ENCODE results near the gene PPOX. TPM values are rescaled to one million over a fixed set of nuclear protein-coding genes. Genes with fewer than 3 reads are reported as not detected.
A peak's percentile ranks its signal among the peaks of the same experiment; 100 is the strongest.

The PPOX gene
- total RNA-seq, 1 donor from 2014 or later, result 40.7 TPM

GRCh38 chr1:161191971-161192370 is 25.7 kb downstream of the PPOX start:
- no peak for TF ChIP-seq CTCF (IDR thresholded peaks at IDR 0.05)
- no peaks in the 10 kb centered on the region for H3K27me3 Mint-ChIP-seq
- intact Hi-C loops (cut with micrococcal nuclease), result loop anchor here (1.0 to 5.0 kb wide), 8 partner anchors 10 to 190 kb away; partner anchors contain the start of genes B4GALT3 and USP21
- H3K36me3 Mint-ChIP-seq (ENCODE audit: low read depth), result no peaks in the 10 kb centered on the region
- ChIA-PET CTCF (interaction anchor here (0.9 to 5.0 kb wide), 12 partner anchors 10 to 197 kb away, joined by 3 to 40 read pairs (median 6); partner anchors contain the start of genes B4GALT3, CFAP126, FCER1G and NDUFS2), POLR2A (interaction anchor here (1.1 to 3.3 kb wide), 4 partner anchors 10 to 33 kb away, joined by 4 to 23 read pairs (median 7); partner anchors contain the start of genes B4GALT3, NDUFS2 and TOMM40L)
- H3K4me3 Mint-ChIP-seq, result no peak overlapping the region
- no peaks in the 10 kb centered on the region for H3K9me3 Mint-ChIP-seq
- no peak for DNase-seq
- H3K4me1 Mint-ChIP-seq, result peaks cover 60% of the 10 kb centered on the region
- no peak overlapping the region for H3K27ac Mint-ChIP-seq
- ATAC-seq (ENCODE audit: low read depth), result no peak

GRCh38 chr1:161192476-161193465 is 26.5 kb downstream of the PPOX start:
- H3K9me3 Mint-ChIP-seq, result no peaks in the 10 kb centered on the region
- ChIA-PET CTCF (interaction anchor here (0.6 to 5.0 kb wide), 11 partner anchors 9 to 196 kb away, joined by 3 to 40 read pairs (median 7); partner anchors contain the start of genes B4GALT3, NDUFS2, PPOX and TOMM40L), POLR2A (interaction anchor here (1.8 to 3.3 kb wide), 3 partner anchors 9 to 33 kb away, joined by 4 to 23 read pairs (median 8); partner anchors contain the start of genes NDUFS2 and TOMM40L)
- DNase-seq (no peak), ATAC-seq (ENCODE audit: low read depth) (peak; percentile 93)
- H3K27me3 Mint-ChIP-seq, result no peaks in the 10 kb centered on the region
- H3K36me3 Mint-ChIP-seq (ENCODE audit: low read depth), result no peaks in the 10 kb centered on the region
- peaks cover 52% of the 10 kb centered on the region for H3K4me1 Mint-ChIP-seq
- H3K4me3 Mint-ChIP-seq, result no peak overlapping the region
- peak; percentile 56 for TF ChIP-seq CTCF (IDR thresholded peaks at IDR 0.05)
- intact Hi-C loops (cut with micrococcal nuclease), result loop anchor here (1.0 to 5.0 kb wide), 8 partner anchors 10 to 190 kb away; partner anchors contain the start of genes B4GALT3 and USP21
- H3K27ac Mint-ChIP-seq, result peak overlapping the region; percentile 68

DNA sequence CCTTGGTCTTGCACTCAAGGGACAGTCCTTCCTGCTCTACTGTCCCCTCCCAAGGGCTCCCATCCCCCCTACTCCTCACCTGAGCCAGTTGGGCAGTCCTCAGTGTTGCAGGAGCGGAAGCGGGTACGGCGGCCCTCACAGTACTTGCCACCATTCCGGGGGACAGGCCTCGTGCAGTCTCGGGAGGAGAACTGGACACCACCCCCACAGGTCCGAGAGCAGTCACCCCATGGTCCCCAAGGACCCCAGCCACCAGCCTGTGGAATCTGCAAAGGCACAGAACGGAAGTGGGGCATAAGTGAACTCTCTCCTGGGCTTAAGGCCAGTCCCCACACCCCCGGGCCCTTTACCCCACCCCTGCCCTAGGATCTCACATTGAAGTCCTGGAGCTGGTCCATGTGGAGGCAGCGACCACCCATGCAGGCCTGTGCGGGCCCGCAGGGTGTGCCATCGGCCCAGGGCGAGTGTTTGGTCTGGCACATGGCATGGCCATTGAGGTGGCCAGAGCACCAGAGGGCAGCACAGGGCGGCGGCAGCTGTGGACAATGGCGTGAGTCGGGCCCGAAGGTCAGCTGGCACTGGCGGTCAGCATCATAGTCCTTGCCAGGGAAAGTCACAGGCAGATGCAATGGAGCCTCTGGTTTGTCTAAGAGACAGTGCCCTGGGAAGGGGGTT is 27.5 kb downstream of the PPOX start:
- no peaks in the 10 kb centered on the region for H3K9me3 Mint-ChIP-seq
- DNase-seq (no peak), ATAC-seq (ENCODE audit: low read depth) (no peak)
- ChIA-PET POLR2A (interaction anchor here (1.5 to 3.3 kb wide), 3 partner anchors 8 to 12 kb away, joined by 4 to 23 read pairs (median 8); partner anchors contain the start of gene NDUFS2), CTCF (interaction anchor here (0.6 to 5.0 kb wide), 5 partner anchors 12 to 188 kb away, joined by 3 to 40 read pairs (median 8); partner anchors contain the start of genes PPOX and TOMM40L)
- TF ChIP-seq CTCF (IDR thresholded peaks at IDR 0.05), result no peak
- H3K27me3 Mint-ChIP-seq, result no peaks in the 10 kb centered on the region
- H3K4me3 Mint-ChIP-seq, result no peak overlapping the region
- H3K4me1 Mint-ChIP-seq, result peaks cover 45% of the 10 kb centered on the region
- H3K36me3 Mint-ChIP-seq (ENCODE audit: low read depth), result no peaks in the 10 kb centered on the region
- intact Hi-C loops (cut with micrococcal nuclease), result loop anchor here (2.0 to 5.0 kb wide), 2 partner anchors 99 to 113 kb away; no protein-coding TSS in a partner anchor
- no peak overlapping the region for H3K27ac Mint-ChIP-seq

- POLR2A ChIA-PET, result interaction anchor here (0.5 to 1.9 kb wide), 7 partner anchors 9 to 156 kb away, joined by 3 to 8 read pairs (median 4); partner anchors contain the start of genes B4GALT3, PPOX, TOMM40L and TSTD1
- Mint-ChIP-seq H3K4me3 (peak overlapping the region; percentile 70), H3K9me3 (no peaks in the 10 kb centered on the region), H3K4me1 (peaks cover 38% of the 10 kb centered on the region), H3K36me3 (ENCODE audit: low read depth) (no peaks in the 10 kb centered on the region), H3K27ac (peak overlapping the region; percentile 85), H3K27me3 (no peaks in the 10 kb centered on the region)
- DNase-seq, result no peak
- no peak for TF ChIP-seq CTCF (IDR thresholded peaks at IDR 0.05)
- CTCF ChIA-PET, result interaction anchor here (0.9 to 5.0 kb wide), 4 partner anchors 9 to 30 kb away, joined by 3 to 40 read pairs (median 6); partner anchors contain the start of genes PPOX and TOMM40L
- ATAC-seq (ENCODE audit: low read depth), result peak; percentile 63
- intact Hi-C loops (cut with micrococcal nuclease), result loop anchor here (1.0 kb wide), 1 partner anchor 9 kb away; no protein-coding TSS in a partner anchor
Measured at GRCh38 chr1:161195171-161195570, 28.9 kb downstream of the PPOX start.

Measured in activated B cell treated with CpG ODN at 0.5 μM for 24 hours (primary cell).